ENCODE data around the gene CBLN4.

CBLN4 gene

GRCh38 chr20:56005389-56005715 lies at the start of gene CBLN4:
CBLN4 (minus strand) TSS chr20:56005519; CDS start chr20:56004171, 1,348 bp downstream.
- no peak for DNase-seq (ENCODE audit: low read depth in 3 of 3)

DNA sequence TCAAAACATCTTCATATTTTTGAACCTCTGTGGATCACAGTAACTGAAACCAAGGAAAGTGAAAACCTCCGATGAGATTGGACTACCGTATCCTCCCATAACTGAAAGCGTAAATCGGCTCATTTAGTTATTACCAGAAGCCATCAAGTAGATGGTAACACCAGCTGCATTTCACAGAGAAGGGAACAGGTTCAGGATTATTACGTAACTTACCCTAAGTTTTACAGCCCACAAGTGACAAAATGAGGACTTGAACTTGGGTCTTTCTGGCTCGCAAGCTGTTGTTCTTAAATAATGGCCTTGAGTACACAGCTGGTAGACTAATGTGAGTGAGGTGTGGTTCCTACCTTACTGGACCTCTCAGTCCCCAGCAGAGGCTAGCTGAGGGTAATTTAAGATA lies 37.9 kb upstream of the CBLN4 start:
- DNase-seq (ENCODE audit: low read depth in 3 of 3) = no peak

DNA sequence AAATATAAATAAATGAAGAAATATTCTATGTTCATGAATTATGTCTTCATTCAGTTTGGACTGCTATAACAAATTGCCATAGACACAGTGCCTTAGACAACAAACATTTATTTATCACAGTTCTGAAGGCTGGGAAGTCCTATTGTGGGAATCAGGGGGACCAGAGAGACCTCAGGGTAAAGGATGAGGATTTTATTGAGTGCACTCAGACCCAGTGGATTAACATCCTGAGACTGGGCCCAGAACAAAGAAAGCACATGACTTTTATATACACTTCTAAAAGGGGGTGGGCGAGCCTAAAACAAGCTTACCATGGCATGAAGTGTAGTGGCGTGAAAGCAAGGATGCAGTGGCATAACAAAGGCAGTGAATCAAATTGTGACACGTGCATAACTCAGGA lies 26.9 kb upstream of the CBLN4 start:
- DNase-seq (ENCODE audit: low read depth in 3 of 3) = no peak

DNA sequence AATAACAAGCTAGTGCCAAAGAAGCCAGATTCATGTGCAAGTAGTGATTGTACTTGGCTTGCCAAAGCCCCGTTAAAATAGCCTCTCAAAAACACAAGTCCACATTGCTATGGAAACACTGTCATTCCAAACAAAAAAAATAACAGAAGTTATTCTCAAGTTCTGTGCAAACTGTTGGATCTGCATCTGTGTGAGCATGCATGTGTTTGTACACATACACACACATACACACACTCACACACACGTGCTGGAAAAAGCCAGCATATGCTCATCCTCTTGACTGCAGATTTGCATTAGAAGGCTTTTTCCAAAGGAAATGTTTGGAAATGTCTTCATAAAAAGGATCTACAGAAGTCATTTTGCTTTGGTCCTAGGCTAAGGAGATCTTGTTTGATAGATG lies 13.4 kb upstream of the CBLN4 start:
- DNase-seq (ENCODE audit: low read depth in 3 of 3) = no peak

DNA sequence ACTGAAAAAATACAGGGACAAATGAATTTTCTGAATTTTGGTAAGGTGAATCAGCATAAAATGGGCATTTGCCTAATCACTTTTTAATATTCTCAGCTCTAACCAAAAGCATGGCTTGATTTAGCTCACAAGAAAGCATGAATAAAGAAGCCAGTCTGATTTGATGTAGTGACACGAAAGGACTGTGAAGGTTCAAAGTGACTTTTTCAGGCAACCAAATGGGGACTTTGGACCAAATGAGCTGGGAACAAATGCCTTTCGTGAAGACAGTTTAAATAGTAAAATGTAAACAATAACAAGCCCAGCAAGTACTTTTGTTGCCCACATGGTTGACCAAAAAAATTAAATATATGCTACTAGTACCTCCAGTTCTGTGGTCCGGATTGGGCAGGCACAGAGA lies 12.9 kb upstream of the CBLN4 start:
- DNase-seq (ENCODE audit: low read depth in 3 of 3) = no peak

GRCh38 chr20:56017560-56017959 lies 12.2 kb upstream of the CBLN4 start:
- no peak for DNase-seq (ENCODE audit: low read depth in 3 of 3)

DNA sequence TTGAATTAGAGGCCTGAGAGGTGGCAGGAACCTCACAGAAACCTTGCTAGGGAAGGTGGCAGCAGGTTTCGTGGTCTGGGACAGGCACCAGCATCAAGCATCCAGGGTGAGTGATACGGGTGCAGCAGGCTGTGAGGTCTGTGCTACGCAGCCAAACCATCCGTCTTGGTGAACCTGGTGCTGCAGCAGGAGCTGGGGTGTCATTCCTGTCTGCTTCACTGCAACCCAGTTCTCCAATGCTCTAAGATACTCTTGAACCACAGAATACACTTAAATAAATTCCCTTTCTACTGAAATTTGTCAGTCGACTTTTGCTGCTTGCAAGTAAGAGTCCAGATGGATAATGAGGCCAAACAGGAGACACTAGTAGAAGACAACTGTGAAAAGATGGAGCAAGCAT lies 9.7 kb upstream of the CBLN4 start:
- DNase-seq (ENCODE audit: low read depth in 3 of 3) = no peak

DNA sequence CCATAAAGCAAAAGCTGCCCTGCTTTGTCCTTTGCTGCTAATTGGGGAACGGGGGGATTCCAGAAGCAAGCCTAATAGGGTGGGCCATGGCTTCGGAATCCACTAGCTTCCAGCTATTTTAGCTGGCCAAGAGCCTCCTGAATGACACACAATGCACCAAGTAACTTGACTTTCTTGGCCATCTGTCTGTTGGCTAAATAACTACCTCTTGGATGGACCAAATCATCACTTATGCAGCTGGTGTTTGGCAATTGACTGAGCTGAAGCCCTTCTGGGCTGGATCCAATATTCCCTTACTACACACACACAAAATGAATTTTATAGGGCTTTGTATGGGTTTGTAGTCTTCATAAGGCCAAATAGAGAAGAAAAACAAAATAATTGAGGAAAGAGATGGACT lies 8.8 kb upstream of the CBLN4 start:
- DNase-seq (ENCODE audit: low read depth in 3 of 3) = no peak

- DNase-seq (ENCODE audit: low read depth in 3 of 3) = no peak
Observed at GRCh38 chr20:56004611-56005388, 519 bp downstream of the CBLN4 start.

- no peak for DNase-seq (ENCODE audit: low read depth in 3 of 3)
Observed at GRCh38 chr20:56004007-56004406, 1.3 kb downstream of the CBLN4 start.

DNA sequence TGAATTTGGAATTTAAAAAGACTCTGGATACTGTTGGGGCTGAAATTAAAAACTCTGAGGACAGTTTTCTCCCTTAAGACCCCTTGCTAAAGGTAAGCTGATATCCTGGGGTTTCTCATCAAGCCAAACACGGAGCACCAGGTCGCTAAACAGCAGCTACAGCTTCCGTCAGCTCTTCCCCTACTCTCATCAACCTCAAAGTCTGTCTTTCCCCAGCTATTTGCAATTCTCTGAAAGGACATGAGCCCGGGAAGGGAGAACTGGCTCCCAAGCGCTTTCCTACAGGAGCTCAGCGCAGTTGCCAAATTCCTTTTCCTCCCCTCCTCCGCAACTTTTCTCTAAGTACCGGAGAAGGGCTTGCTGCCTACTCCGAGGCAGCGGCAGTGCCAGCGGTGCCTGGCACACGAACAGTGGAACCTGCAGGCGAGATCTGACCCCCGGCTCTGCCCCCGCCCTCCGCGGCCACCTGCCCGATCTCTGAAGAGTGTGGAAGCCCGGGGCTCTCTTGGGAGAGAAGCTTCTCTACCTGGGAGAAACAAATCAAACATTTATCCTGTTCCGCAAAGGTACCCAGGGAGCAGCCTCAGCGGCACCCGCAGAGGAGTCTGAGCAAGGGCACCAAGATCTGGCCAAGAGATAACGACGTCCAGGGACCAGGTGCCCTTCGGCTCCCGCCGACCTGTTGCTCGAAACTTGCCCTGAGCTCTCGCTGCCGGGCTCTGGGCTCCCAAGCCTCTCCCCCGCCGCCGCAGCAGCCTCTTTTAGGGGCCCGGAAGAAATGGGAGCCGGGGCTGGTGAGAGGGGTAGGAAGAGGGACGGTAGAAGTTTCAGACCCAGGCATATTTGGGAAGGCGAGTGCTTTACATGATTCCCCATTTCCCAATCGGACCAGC lies 2.2 kb downstream of the CBLN4 start:
- DNase-seq (ENCODE audit: low read depth in 3 of 3) = no peak

GRCh38 chr20:56001890-56002289 lies 3.4 kb downstream of the CBLN4 start:
- no peak for DNase-seq (ENCODE audit: low read depth in 3 of 3)

- no peak for DNase-seq (ENCODE audit: low read depth in 3 of 3)
Observed at GRCh38 chr20:56001106-56001785, 4.1 kb downstream of the CBLN4 start.

DNA sequence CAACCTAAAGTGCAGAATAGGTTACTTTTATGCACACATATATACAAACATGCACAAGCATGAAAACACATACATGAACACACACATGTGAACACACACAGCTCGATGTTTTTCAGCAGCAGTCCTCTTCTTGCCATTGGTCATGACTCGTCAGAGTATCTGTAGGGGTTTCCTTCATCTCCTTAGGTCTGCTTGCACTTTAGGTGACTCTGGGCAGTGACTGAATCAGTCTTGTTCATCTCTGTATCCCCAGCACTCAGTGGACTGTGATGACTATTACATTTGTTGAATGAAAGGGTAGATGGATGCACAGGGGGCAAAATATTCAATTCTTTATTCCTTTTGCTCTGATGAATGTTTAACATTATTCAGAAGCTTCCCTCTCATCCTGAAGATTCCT lies 26.8 kb downstream of the CBLN4 start:
- DNase-seq (ENCODE audit: low read depth in 3 of 3) = no peak

- no peak for DNase-seq (ENCODE audit: low read depth in 3 of 3)
Observed at GRCh38 chr20:55977690-55978459, 27.4 kb downstream of the CBLN4 start.

DNA sequence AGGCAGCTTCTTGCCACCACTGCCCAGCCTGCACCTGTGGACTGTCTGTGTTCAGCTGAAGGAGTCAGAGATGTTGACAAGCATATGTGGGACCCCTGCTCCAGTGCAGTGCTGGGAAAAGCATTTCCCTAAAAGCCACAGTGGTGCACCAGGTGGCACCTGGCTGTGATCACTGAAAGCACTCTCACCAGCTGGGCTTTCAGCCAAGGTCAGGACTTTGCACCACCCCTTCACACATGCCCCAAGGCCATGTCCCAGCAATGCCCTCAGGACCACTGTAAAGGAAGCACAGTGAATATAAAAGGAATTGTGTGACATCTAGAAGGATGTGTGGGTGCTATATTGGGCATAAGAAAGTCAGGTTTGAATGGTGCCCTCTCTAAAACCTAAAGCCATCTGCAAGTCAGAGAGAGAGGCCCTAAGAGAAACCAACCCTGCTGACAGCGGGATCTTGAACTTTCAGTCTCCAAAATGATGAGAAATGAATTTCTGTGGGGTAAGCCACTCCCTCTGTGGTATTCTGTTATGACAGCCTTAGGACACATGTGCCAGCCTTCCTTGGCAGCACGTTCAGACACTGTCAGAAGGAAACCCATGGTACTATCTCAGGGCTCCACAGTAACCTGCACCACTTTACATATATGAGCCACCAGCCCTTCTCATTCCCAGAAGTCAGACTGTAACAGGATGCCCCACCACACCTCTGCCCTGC lies 30.7 kb downstream of the CBLN4 start:
- DNase-seq (ENCODE audit: low read depth in 3 of 3) = no peak

DNA sequence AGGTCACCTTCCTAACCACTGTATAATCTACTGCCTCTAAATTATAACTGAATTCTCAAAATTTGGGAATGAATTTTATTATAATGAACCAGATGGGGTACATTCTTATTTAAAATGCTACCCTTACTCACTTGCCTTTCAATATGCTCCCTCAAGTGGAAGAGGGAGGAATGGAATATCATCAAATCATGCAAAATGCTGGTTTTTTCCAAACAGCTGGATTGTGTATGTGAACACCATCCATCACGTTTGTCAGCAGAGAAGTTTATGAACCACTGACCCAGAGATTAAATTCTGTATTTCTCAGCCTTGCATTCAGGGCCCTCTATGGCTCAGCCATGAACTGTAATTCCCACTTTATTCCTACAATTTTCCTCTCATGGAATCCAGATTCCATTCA lies 40.5 kb downstream of the CBLN4 start:
- DNase-seq (ENCODE audit: low read depth in 3 of 3) = no peak

GRCh38 chr20:55961376-55962330 lies 43.7 kb downstream of the CBLN4 start:
- DNase-seq (ENCODE audit: low read depth in 3 of 3) = no peak

- no peak for DNase-seq (ENCODE audit: low read depth in 3 of 3)
Observed at GRCh38 chr20:55953201-55953600, 52.1 kb downstream of the CBLN4 start.

- DNase-seq (ENCODE audit: low read depth in 3 of 3) = no peak
Observed at GRCh38 chr20:55947701-55948100, 57.6 kb downstream of the CBLN4 start.
